Esophagus muscularis mucosa (tissue), 4 donors: ENCODE data around the gene PTTG1IP. TPM values are rescaled to one million over a fixed set of nuclear protein-coding genes. Genes with fewer than 3 reads are reported as not detected.

ENCODE experiments used
- DNase-seq: peaks from one replicate; pipeline ENCODE4 v3.0.0-alpha.2; 2017; ENCODE audit errors: extremely low spot score
- H3K27ac ChIP-seq, 4 donors: fragments of 200-600 bp; sonication (generic); replicated peaks in 1 of 4; 1 replicate in 3 of 4; 2 replicates in 1 of 4; pipeline ENCODE4 v1.5.1; 2016 to 2019; ENCODE audit warnings: mild to moderate bottlenecking in 1 of 4
- H3K27me3 ChIP-seq, 4 donors: fragments of 200-600 bp; sonication (generic); one replicate each; pipeline versions ENCODE4 v1.5.1 to v1.6.0; 2016 to 2019
- H3K36me3 ChIP-seq, 4 donors: fragments of 200-600 bp; sonication (generic); one replicate each; pipeline ENCODE4 v1.5.1; 2016 to 2019
- H3K4me1 ChIP-seq, 4 donors: fragments of 200-600 bp; sonication (generic); one replicate each; pipeline ENCODE4 v1.5.1; 2016 to 2019
- H3K4me3 ChIP-seq, 4 donors: fragments of 200-600 bp; sonication (generic); 1 replicate in 2 of 4; 2 replicates in 2 of 4; pipeline ENCODE4 v1.5.1; 2016 to 2019; ENCODE audit warnings: mild to moderate bottlenecking in 4 of 4, moderate library complexity in 1 of 4
- H3K9me3 ChIP-seq, 4 donors: fragments of 200-600 bp; sonication (generic); 1 replicate in 3 of 4; 2 replicates in 1 of 4; pipeline ENCODE4 v1.5.1; 2016 to 2019
- CTCF ChIP-seq, 3 experiments: fragments of 200-600 bp in 2 of 3; fragments of 450-650 bp in 1 of 3; sonication (generic) in 2 of 3; IDR thresholded peaks; one replicate each; pipeline ENCODE4 v1.5.1; 2017 to 2019; ENCODE audit warnings: antibody characterized with exemption in 3 of 3, mild to moderate bottlenecking in 2 of 3, moderate library complexity in 1 of 3
- EP300 ChIP-seq: sonication (generic); formaldehyde crosslinking; IDR thresholded peaks from one replicate; pipeline ENCODE4 v1.6.1; 2017; ENCODE audit warnings: antibody characterized with exemption
- POLR2A ChIP-seq: fragments of 450-650 bp; IDR thresholded peaks from one replicate; pipeline ENCODE4 v1.6.1; 2017; ENCODE audit warnings: antibody characterized with exemption, moderate library complexity, mild to moderate bottlenecking, low read depth
- POLR2AphosphoS5 ChIP-seq, 2 donors: sonication (generic); formaldehyde crosslinking; IDR thresholded peaks; one replicate each; pipeline ENCODE4 v1.6.1; 2017; ENCODE audit warnings: antibody characterized with exemption in 2 of 2
- WGBS: methylation state at CpG from one replicate; pipeline ENCODE4 v1.1.5; 2018; 5-methylcytosine and 5-hydroxymethylcytosine counted together
- intact Hi-C: fragments of 100-400 bp; cut with DNase I; formaldehyde crosslinking; loops from one replicate; pipeline ENCODE4 v1.15.1; 2023
- total RNA-seq, 4 donors: library from RNA; depleted of rRNA; stranded (reverse); fragments of >200 nt; gene quantifications; one replicate each; pipeline versions ENCODE4 v1.1.0 to v1.2.1, GENCODE V29; 2016

The PTTG1IP gene
- total RNA-seq, 4 donors from 2014 or later: 222 to 382 (median 302) TPM

- no peak for DNase-seq
- TF ChIP-seq EP300: no peak
- TF ChIP-seq POLR2AphosphoS5 (IDR thresholded peaks at IDR 0.05): no peak
- no peak for TF ChIP-seq POLR2A
- TF ChIP-seq CTCF (IDR thresholded peaks at IDR 0.05): no peak
- Histone ChIP-seq H3K27ac (no peak overlapping the region), H3K4me3 (no peak overlapping the region), H3K36me3 (peaks cover 39 to 98% (median 91%) of the 10 kb centered on the region in 4 donors), H3K27me3 (no peaks in the 10 kb centered on the region), H3K4me1 (peaks cover 17 to 55% (median 36%) of the 10 kb centered on the region in 4 donors), H3K9me3 (no peaks in the 10 kb centered on the region)
- intact Hi-C loops: no loop called here
- 74% methylated on average over 30 of the region's 31 CpGs for WGBS
Observed at GRCh38 chr21:44854664-44855446, 18.6 kb downstream of the PTTG1IP start.

GRCh38 chr21:44854391-44854663, 19.2 kb downstream of the PTTG1IP start:
- DNase-seq: no peak
- no peak overlapping the region for H3K27ac ChIP-seq
- intact Hi-C loops: no loop called here
- TF ChIP-seq CTCF (IDR thresholded peaks at IDR 0.05): no peak
- TF ChIP-seq POLR2A: no peak
- TF ChIP-seq EP300: no peak
- TF ChIP-seq POLR2AphosphoS5 (IDR thresholded peaks at IDR 0.05): no peak
- peaks cover 15 to 53% (median 33%) of the 10 kb centered on the region in 4 donors for H3K4me1 ChIP-seq
- peaks cover 44 to 98% (median 91%) of the 10 kb centered on the region in 4 donors for H3K36me3 ChIP-seq
- no peaks in the 10 kb centered on the region for H3K9me3 ChIP-seq
- no peaks in the 10 kb centered on the region for H3K27me3 ChIP-seq
- 88% methylated on average over 14 of the region's 14 CpGs for WGBS
- no peak overlapping the region for H3K4me3 ChIP-seq

GRCh38 chr21:44853601-44854390, 19.7 kb downstream of the PTTG1IP start:
- Histone ChIP-seq H3K4me1 (peaks cover 10 to 48% (median 28%) of the 10 kb centered on the region in 4 donors), H3K27me3 (no peaks in the 10 kb centered on the region), H3K36me3 (peaks cover 50 to 98% (median 91%) of the 10 kb centered on the region in 4 donors), H3K4me3 (no peak overlapping the region), H3K9me3 (no peaks in the 10 kb centered on the region), H3K27ac (no peak overlapping the region)
- intact Hi-C loops: no loop called here
- 86% methylated on average over 26 of the region's 34 CpGs for WGBS
- TF ChIP-seq CTCF (IDR thresholded peaks at IDR 0.05) (no peak), POLR2AphosphoS5 (IDR thresholded peaks at IDR 0.05) (no peak), POLR2A (no peak), EP300 (no peak)
- DNase-seq: no peak

- no peak overlapping the region for H3K4me3 ChIP-seq
- intact Hi-C loops: no loop called here
Observed at GRCh38 chr21:44850905-44851657, 22.4 kb downstream of the PTTG1IP start.

More at GRCh38 chr21:44850905-44851657, 22.4 kb downstream of the PTTG1IP start:
- H3K27me3 ChIP-seq: no peaks in the 10 kb centered on the region
- no peaks in the 10 kb centered on the region for H3K9me3 ChIP-seq
- no peak for TF ChIP-seq EP300
- TF ChIP-seq CTCF (IDR thresholded peaks at IDR 0.05): no peak
- no peak for DNase-seq
- no peak overlapping the region for H3K27ac ChIP-seq
- 81% methylated on average over 26 of the region's 26 CpGs for WGBS
- H3K36me3 ChIP-seq: peaks cover 54 to 82% (median 75%) of the 10 kb centered on the region in 4 donors
- peaks cover 17 to 39% (median 22%) of the 10 kb centered on the region in 4 donors for H3K4me1 ChIP-seq
